K562 (cell line): Measurements from ENCODE around the gene ISCA1. TPM values are rescaled to one million over a fixed set of nuclear protein-coding genes. Genes with fewer than 3 reads are reported as not detected.

Source experiments
- ATAC-seq: fragments of 200-7000 bp; cut with Tn5 transposase; 3 replicates; pipeline ENCODE4 v1.9.1; 2020; ENCODE audit warnings: moderate library complexity
- BruUV-seq: library from RNA; stranded (reverse); fragments of 400-500 nt; replicated peaks from 2 replicates; lab custom pipeline; 2021; lab: Mats Ljungman, UMichigan
- CTCF ChIA-PET: fragments of 300-600 bp; formaldehyde crosslinking; extraction: SDS; loops from one replicate; lab custom pipeline; 2021; ENCODE audit warnings: low intra/inter-chr PET ratio; lab: Yijun Ruan, JAX
- POLR2A ChIA-PET: fragments of 300-600, 350-650 bp; sonication (Branson Sonifier 250); formaldehyde crosslinking; extraction: SDS; loops from one replicate; lab custom pipeline; 2021; ENCODE audit warnings: antibody characterized with exemption, inconsistent platforms; lab: Yijun Ruan, JAX
- DNase-seq, 4 experiments: peaks; one replicate each; pipeline versions ENCODE4 v3.0.0 to v3.0.0-alpha.2; 2011 to 2018; ENCODE audit warnings: low spot score in 3 of 4, mixed read lengths in 3 of 4; ENCODE audit errors: extremely low read depth in 1 of 4
- FAIRE-seq: peaks from 2 replicates; lab custom pipeline; 2011; peaks lifted over from hg19 to GRCh38; lab: Jason Lieb, UNC
- H2AFZ ChIP-seq: 2 replicates; pipeline ENCODE4 v1.6.0; 2011; ENCODE audit warnings: low read depth, low read length, control low read depth, inconsistent platforms
- H3K27ac ChIP-seq: fragments of 200-600 bp; 3 replicates; pipeline ENCODE4 v1.8.0; 2011; ENCODE audit warnings: low read depth, mild to moderate bottlenecking, control low read depth, inconsistent platforms, low read length, moderate library complexity, mixed read lengths; ENCODE audit errors: extremely low read depth
- H3K27me3 ChIP-seq, 2 experiments: fragments of 300-600 bp in 1 of 2; 2 replicates in 1 of 2; 3 replicates in 1 of 2; pipeline versions ENCODE4 v1.6.0 to v1.8.0; 2011; ENCODE audit warnings: inconsistent platforms in 2 of 2, low read length in 2 of 2, mild to moderate bottlenecking in 1 of 2, mixed read lengths in 1 of 2, moderate library complexity in 1 of 2; ENCODE audit not compliant: control insufficient read depth in 2 of 2, insufficient read depth in 2 of 2
- H3K36me3 ChIP-seq: fragments of 300-600 bp; 3 replicates; pipeline ENCODE4 v1.8.0; 2011; ENCODE audit warnings: mild to moderate bottlenecking, low read length, inconsistent platforms; ENCODE audit not compliant: control insufficient read depth, insufficient read depth
- H3K4me1 ChIP-seq, 2 experiments: fragments of 200-600 bp in 1 of 2; replicated peaks in 1 of 2; 2 replicates in 1 of 2; 3 replicates in 1 of 2; pipeline versions ENCODE4 v1.5.1 to v1.8.0; 2011; ENCODE audit warnings: inconsistent platforms in 2 of 2, low read length in 2 of 2, mild to moderate bottlenecking in 1 of 2, mixed read lengths in 1 of 2, moderate library complexity in 1 of 2; ENCODE audit not compliant: control insufficient read depth in 2 of 2, insufficient read depth in 2 of 2
- H3K4me2 ChIP-seq: 2 replicates; pipeline ENCODE4 v1.6.1; 2011; ENCODE audit warnings: low read length, control low read depth, inconsistent platforms, mixed read lengths; ENCODE audit not compliant: insufficient read depth
- H3K4me3 ChIP-seq: fragments of 200-600 bp; sonication (generic), shearing (Covaris generic); 2 replicates; pipeline ENCODE4 v1.5.1; 2016; ENCODE audit warnings: control low read depth, inconsistent platforms
- H3K79me2 ChIP-seq: fragments of 200-600 bp; 3 replicates; pipeline ENCODE4 v1.8.0; 2011; ENCODE audit warnings: low read length, inconsistent platforms; ENCODE audit not compliant: control insufficient read depth, insufficient read depth
- H3K9ac ChIP-seq, 2 experiments: 2 replicates each; pipeline versions ENCODE4 v1.6.0 to v1.6.1; 2011; ENCODE audit warnings: low read depth in 2 of 2, low read length in 2 of 2, control low read depth in 1 of 2, inconsistent platforms in 1 of 2, mild to moderate bottlenecking in 1 of 2, mixed read lengths in 1 of 2; ENCODE audit not compliant: insufficient read depth in 1 of 2
- H3K9me1 ChIP-seq: one replicate; pipeline ENCODE4 v1.6.0; 2011; ENCODE audit warnings: inconsistent platforms, mild to moderate bottlenecking, low read length, moderate library complexity; ENCODE audit not compliant: control insufficient read depth, insufficient read depth
- H3K9me3 ChIP-seq: replicated peaks from 2 replicates; pipeline ENCODE4 v1.5.1; 2011; ENCODE audit warnings: low read depth, low read length, inconsistent platforms; ENCODE audit not compliant: control insufficient read depth, insufficient read depth
- H4K20me1 ChIP-seq: replicated peaks from 2 replicates; pipeline ENCODE4 v1.6.1; 2011; ENCODE audit warnings: low read length, inconsistent platforms, mixed read lengths; ENCODE audit not compliant: control insufficient read depth, insufficient read depth
- DDX20 ChIP-seq: fragments of 450-650 bp; IDR thresholded peaks from 2 replicates; pipeline ENCODE4 v1.6.1; 2016; ENCODE audit warnings: missing genetic modification characterization, low read depth, mild to moderate bottlenecking, missing compliant biosample characterization, moderate library complexity
- EGR1 ChIP-seq: fragments of 450-650 bp; conservative IDR thresholded peaks from 2 replicates; pipeline ENCODE4 v1.6.1; 2017; ENCODE audit warnings: mild to moderate bottlenecking
- KAT8 ChIP-seq: fragments of 450-650 bp; IDR thresholded peaks from 2 replicates; pipeline ENCODE4 v1.6.1; 2016; ENCODE audit warnings: low read depth, mild to moderate bottlenecking
- KLF6 ChIP-seq: fragments of 250-450 bp; sonication (Bioruptor Pico); IDR thresholded peaks from 2 replicates; pipeline ENCODE4 v1.4.0; 2020; ENCODE audit warnings: mild to moderate bottlenecking, moderate library complexity, borderline replicate concordance
- MTF1 ChIP-seq: fragments of 250-450 bp; sonication (Bioruptor Pico); IDR thresholded peaks from 2 replicates; pipeline ENCODE4 v1.9.0; 2021; ENCODE audit warnings: moderate library complexity, mild to moderate bottlenecking, inconsistent platforms, borderline replicate concordance
- NCOA4 ChIP-seq: fragments of 450-650 bp; IDR thresholded peaks from 2 replicates; pipeline ENCODE4 v1.6.1; 2018; ENCODE audit warnings: mild to moderate bottlenecking; ENCODE audit not compliant: partially characterized antibody
- PRPF4 ChIP-seq: fragments of 200-400 bp; formaldehyde crosslinking; IDR thresholded peaks from one replicate; pipeline ENCODE4 v1.6.1; 2017; ENCODE audit warnings: low read length, low read depth, mild to moderate bottlenecking; ENCODE audit not compliant: insufficient read depth, poor library complexity, severe bottlenecking
- TAL1 ChIP-seq: fragments of 450-650 bp; IDR thresholded peaks from 2 replicates; pipeline ENCODE4 v1.6.1; 2016; ENCODE audit warnings: mild to moderate bottlenecking
- ZNF143 ChIP-seq: sonication (generic); formaldehyde crosslinking; IDR thresholded peaks from 2 replicates; pipeline ENCODE4 v1.9.0; 2022; ENCODE audit warnings: mild to moderate bottlenecking, missing genetic modification reagents
- ZNF764 ChIP-seq: fragments of 250-450 bp; sonication (Bioruptor Pico); IDR thresholded peaks from 2 replicates; pipeline ENCODE4 v1.4.0; 2020; ENCODE audit warnings: low read depth, mild to moderate bottlenecking, moderate library complexity
- WGBS: fragments of 100-300 bp; shearing (Covaris generic); methylation state at CpG from one replicate; pipeline ENCODE4 v1.1.6; 2016; ENCODE audit warnings: low coverage, mixed read lengths; ENCODE audit not compliant: insufficient coverage; ENCODE audit errors: missing lambda C conversion rate; 5-methylcytosine and 5-hydroxymethylcytosine counted together
- in situ Hi-C: fragments of 300-500 bp; cut with MboI; formaldehyde crosslinking; loops from 4 replicates; pipeline ENCODE4 v1.15.0; 2018; ENCODE audit warnings: inconsistent platforms, mixed read lengths
- intact Hi-C: fragments of 100-400 bp; cut with micrococcal nuclease; formaldehyde crosslinking; loops from 2 replicates; pipeline ENCODE4 v1.14.2; 2022
- polyA plus RNA-seq, 8 experiments: library from polyadenylated mRNA; depleted of rRNA in 4 of 8; stranded (reverse) in 5 of 8; unstranded in 3 of 8; fragments of >200 nt; fragmentation: Nextera tagmentation in 2 of 8; fragmentation: Illumina TruSeq in 1 of 8; extraction: Ambion mirVana in 2 of 8; extraction: Trizol in 1 of 8; gene quantifications; 2 replicates each; pipeline versions ENCODE4 v1.2.1 to v1.2.3, GENCODE V29; 2011 to 2014; ENCODE audit warnings: inconsistent platforms in 1 of 8, missing spikeins in 1 of 8
- total RNA-seq, 7 experiments: library from RNA; depleted of rRNA in 6 of 7; stranded (reverse); fragments of >200 nt in 6 of 7; fragmentation: Illumina TruSeq in 2 of 7; extraction: Trizol in 2 of 7; gene quantifications; 2 replicates each; pipeline versions ENCODE4 v1.2.1 to v1.2.3, GENCODE V29; 2011 to 2021; ENCODE audit warnings: low replicate concordance in 1 of 7
- TF ChIP-seq, protein P1 (sequence below), 2 experiments: fragments of 450-650 bp; formaldehyde crosslinking in 1 of 2; IDR thresholded peaks; 2 replicates each; pipeline versions ENCODE4 v1.4.0 to v1.6.1; 2014 to 2020; ENCODE audit warnings: mild to moderate bottlenecking in 2 of 2, borderline replicate concordance in 1 of 2, low read depth in 1 of 2

ISCA1 gene
- total and polyA plus RNA-seq, 9 of the 15 experiments (the other 6 are each of a cell fraction or from before 2014, with no cell fraction given): 6.5 to 27.1 (median 20.0) TPM

DNA sequence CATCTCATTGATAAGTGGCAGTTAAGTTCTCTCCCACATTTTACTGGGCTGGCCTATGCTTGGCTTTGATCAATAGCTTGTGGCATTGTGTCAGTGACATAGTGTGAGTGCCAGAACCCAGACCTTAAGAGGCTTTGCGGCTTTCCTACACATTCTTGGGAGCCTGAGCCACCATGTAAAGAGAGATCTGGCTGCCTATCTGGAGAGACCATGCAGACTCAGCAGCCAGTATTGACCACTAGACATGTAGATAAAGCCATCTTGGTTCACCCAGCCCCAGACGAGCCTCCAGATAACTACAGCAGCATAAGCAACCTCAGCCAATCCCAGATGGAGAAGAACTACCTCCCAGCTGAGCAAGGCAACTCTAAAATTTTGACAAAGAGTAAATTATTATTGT lies 51.5 kb downstream of the ISCA1 start:
- no peaks in the 10 kb centered on the region for H3K79me2 ChIP-seq
- no TSS peak for BruUV-seq
- ATAC-seq (peak; percentile 71), DNase-seq (peak; percentile 49 to 67 (median 57)), FAIRE-seq (peak; percentile 37)
- no peaks in the 10 kb centered on the region for H3K27me3 ChIP-seq
- H4K20me1 ChIP-seq: no peaks in the 10 kb centered on the region
- POLR2A ChIA-PET: no interaction called here
- no peak overlapping the region for H3K4me2 ChIP-seq
- no peak overlapping the region for H2AFZ ChIP-seq
- intact Hi-C loops (no loop called here), in situ Hi-C loops (loop anchor here (25.0 kb wide), 1 partner anchor 419 kb away; no protein-coding TSS in a partner anchor)
- H3K9me3 ChIP-seq: no peaks in the 10 kb centered on the region
- no peak overlapping the region for H3K27ac ChIP-seq
- 0% methylated on average over 2 of the region's 2 CpGs for WGBS
- no peaks in the 10 kb centered on the region; a peak in 1 of 5 replicates for H3K4me1 ChIP-seq
- no peak overlapping the region for H3K4me3 ChIP-seq
- CTCF ChIA-PET: no interaction called here
- no peak overlapping the region for H3K9ac ChIP-seq
- H3K9me1 ChIP-seq: no peaks in the 10 kb centered on the region
- no peaks in the 10 kb centered on the region for H3K36me3 ChIP-seq
- no peak for TF ChIP-seq KLF6 (CRISPR knock-in tag)
- TF ChIP-seq EGR1: no peak
- no peak for TF ChIP-seq ZNF764 (CRISPR knock-in tag)
- TF ChIP-seq NCOA4: no peak
- no peak for TF ChIP-seq ZNF143 (CRISPR knock-in tag)
- TF ChIP-seq KAT8: no peak
- TF ChIP-seq DDX20 (tag): no peak
- no peak for TF ChIP-seq MTF1 (CRISPR knock-in tag)
- no peak for TF ChIP-seq PRPF4
- TF ChIP-seq, protein P1, sequence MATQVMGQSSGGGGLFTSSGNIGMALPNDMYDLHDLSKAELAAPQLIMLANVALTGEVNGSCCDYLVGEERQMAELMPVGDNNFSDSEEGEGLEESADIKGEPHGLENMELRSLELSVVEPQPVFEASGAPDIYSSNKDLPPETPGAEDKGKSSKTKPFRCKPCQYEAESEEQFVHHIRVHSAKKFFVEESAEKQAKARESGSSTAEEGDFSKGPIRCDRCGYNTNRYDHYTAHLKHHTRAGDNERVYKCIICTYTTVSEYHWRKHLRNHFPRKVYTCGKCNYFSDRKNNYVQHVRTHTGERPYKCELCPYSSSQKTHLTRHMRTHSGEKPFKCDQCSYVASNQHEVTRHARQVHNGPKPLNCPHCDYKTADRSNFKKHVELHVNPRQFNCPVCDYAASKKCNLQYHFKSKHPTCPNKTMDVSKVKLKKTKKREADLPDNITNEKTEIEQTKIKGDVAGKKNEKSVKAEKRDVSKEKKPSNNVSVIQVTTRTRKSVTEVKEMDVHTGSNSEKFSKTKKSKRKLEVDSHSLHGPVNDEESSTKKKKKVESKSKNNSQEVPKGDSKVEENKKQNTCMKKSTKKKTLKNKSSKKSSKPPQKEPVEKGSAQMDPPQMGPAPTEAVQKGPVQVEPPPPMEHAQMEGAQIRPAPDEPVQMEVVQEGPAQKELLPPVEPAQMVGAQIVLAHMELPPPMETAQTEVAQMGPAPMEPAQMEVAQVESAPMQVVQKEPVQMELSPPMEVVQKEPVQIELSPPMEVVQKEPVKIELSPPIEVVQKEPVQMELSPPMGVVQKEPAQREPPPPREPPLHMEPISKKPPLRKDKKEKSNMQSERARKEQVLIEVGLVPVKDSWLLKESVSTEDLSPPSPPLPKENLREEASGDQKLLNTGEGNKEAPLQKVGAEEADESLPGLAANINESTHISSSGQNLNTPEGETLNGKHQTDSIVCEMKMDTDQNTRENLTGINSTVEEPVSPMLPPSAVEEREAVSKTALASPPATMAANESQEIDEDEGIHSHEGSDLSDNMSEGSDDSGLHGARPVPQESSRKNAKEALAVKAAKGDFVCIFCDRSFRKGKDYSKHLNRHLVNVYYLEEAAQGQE (IDR thresholded peaks at IDR 0.05; ENCODE audit: borderline replicate concordance): no peak
- TF ChIP-seq, protein P1 (CRISPR knock-in tag; IDR thresholded peaks at IDR 0.05; ENCODE audit: low read depth): no peak
- peak; percentile 84 for TF ChIP-seq TAL1
